HG02852 (cell line): Measurements from ENCODE around the gene TGFB2.
"Not testable (repeated sequence)": the region's sequence is repeated elsewhere in the genome, so short reads cannot be mapped to it uniquely, and the experiment has no call there.

ENCODE experiments used
- ATAC-seq: cut with Tn5 transposase; IDR thresholded peaks from one replicate; pipeline ENCODE4 v1.9.1; 2021; ENCODE audit warnings: mild to moderate bottlenecking, moderate library complexity; ENCODE audit not compliant: unreplicated experiment

Gene TGFB2

DNA sequence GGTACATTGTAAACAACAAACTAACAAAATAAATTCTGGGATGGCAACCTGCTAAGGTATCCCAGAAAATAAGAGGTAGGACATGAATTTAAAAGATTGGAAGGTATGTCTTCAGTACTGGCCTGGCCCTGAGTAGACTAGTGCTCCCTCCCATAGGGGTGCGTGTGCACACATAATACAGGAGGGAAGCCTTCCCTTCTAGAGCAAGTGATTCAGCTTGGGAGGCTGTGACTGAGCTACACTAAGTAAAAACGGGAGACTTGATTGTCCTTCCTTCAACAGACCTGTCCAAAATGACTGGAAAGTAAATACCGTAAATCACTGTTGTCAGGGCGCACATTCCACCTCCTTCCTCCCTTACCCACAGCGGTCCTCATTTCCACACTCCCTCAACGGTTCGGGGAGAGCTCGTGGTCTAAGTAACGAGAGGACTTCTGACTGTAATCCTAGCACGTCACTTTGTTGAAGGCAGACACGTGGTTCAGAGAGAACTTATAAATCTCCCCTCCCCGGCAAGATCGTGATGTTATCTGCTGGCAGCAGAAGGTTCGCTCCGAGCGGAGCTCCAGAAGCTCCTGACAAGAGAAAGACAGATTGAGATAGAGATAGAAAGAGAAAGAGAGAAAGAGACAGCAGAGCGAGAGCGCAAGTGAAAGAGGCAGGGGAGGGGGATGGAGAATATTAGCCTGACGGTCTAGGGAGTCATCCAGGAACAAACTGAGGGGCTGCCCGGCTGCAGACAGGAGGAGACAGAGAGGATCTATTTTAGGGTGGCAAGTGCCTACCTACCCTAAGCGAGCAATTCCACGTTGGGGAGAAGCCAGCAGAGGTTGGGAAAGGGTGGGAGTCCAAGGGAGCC is at the start of gene TGFB2:
TGFB2 (plus strand) TSS at position 523 of the 859 bp plus-strand sequence. CDS start 1,366 bp downstream, outside the sequence.
- peak; percentile 54 for ATAC-seq

DNA sequence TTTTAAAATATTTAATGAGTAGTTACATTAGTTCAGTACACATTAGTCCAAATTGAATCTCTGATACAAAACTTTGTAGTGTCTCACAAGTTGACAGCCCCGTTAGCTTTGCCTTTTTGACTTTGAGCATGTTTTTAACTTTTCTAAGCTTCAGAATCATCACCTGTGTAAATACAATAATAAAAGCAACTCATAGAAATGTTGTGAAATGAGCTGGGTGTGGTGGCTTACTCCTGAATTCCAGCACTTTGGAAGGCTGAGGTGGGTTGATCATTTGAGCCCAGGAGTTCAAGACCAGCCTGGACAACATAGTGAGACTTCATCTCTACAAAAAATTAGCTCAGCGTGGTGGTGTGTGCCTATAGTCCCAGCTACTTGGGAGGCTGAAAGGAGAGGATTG is 49.0 kb upstream of the TGFB2 start:
- ATAC-seq: no peak

DNA sequence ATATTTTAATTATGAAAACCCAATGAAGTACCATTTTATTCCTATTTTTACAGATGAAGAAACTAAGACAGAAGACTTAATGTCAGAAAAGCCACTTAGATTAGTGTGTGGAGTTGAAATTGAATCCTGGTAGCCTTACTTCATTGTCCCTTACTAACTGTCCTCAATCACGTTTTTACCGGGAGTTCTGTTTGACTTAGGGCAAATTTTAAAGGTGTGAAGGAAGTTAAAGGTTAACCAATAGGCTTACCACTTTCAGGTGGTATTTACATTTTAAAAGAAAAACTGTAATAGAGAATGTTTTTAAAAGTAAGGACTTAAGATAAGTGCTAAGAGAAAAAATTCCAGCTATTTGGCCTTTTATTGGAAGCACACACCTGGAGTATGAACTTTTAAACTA is 47.7 kb upstream of the TGFB2 start:
- ATAC-seq: no peak

DNA sequence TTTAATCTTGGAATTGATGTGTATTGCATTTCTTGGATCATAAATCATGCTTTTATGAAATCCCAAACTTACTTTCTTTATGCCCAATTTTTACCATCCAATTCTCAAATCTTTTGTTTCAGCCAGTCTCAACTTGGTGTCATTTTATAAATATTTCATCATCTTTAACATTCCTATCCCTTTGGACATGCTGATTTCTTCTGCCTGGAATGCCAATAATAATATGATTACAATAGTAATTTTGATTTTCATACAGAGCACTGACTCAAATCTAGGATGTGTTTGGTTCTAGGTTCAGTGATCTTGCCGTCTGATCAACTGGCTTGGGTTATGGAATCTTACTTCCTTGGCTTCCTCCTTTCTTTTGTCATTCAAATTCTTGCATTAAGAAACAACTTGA is 47.3 kb upstream of the TGFB2 start:
- no peak for ATAC-seq

DNA sequence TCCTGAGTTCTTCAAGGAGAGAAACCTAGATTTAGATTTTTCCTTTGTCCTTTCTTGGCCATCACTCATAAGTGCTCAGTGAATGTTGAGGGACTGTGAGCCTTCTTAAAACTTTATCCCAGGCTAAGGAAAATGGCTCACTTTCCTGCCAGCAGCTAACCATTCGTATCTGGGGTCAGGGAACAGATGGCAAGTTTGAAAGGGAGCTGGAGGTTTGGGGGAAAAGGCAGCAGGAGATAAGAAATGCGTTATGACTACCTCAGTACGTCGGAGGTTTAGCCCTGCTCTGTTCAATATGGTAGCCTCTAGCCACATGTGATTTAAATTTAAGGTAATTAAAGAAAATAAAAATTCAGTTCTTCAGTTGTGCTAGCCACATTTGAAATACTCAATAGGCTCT is 46.7 kb upstream of the TGFB2 start:
- no peak for ATAC-seq

DNA sequence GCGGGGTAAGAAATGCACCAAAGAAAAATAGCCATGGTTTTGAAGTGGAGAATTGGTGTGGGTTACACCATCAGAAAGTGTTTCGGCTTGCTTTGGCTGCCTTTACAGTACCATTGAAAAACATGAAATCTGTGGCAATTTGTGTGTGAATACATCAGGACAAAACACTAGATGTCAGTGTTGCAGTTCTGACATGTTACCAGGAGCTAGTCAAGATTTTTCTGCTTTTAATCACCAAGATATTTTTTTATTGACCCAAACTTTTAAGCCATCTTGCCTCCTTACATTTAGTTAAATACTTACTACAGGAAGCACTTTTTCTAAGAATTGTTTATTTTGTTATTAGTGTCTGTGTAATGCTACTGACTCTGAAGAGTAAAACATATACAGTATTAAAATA is 45.7 kb upstream of the TGFB2 start:
- ATAC-seq: no peak

DNA sequence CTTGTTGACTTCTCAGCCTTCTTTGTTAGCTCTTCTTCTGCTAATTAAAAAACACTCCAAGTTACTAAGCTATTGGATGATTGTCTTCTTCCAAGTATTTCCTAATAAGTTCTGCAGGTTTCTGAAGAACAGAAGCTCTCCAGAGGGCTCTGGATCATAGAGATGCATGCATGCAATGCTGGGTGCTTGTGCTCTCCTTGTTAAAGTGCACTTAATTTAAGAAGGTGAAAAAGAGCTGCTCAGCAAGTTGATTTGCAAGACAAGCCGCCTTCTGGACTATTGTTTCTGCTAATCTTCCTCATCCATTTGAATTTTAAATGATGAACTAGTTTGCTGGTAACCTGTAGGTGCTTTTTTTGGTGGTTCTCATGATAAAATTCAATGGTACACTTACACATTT is 43.9 kb upstream of the TGFB2 start:
- no peak for ATAC-seq

DNA sequence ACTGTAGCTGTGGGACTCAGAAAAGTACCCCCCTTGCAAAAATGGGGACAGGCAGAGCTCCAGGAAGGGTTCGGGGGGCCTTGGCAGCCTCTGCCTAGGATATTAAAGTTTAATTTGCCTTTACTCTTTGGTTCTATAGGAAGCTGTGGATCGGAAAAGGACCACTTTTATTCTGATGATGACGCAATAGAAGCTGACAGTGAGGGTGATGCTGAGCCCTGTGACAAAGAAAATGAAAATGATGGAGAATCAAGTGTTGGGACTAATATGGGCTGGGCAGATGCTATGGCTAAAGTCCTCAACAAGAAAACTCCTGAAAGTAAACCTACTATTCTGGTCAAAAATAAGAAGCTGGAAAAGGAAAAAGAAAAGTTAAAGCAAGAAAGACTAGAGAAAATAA is 43.0 kb upstream of the TGFB2 start:
- ATAC-seq: no peak

DNA sequence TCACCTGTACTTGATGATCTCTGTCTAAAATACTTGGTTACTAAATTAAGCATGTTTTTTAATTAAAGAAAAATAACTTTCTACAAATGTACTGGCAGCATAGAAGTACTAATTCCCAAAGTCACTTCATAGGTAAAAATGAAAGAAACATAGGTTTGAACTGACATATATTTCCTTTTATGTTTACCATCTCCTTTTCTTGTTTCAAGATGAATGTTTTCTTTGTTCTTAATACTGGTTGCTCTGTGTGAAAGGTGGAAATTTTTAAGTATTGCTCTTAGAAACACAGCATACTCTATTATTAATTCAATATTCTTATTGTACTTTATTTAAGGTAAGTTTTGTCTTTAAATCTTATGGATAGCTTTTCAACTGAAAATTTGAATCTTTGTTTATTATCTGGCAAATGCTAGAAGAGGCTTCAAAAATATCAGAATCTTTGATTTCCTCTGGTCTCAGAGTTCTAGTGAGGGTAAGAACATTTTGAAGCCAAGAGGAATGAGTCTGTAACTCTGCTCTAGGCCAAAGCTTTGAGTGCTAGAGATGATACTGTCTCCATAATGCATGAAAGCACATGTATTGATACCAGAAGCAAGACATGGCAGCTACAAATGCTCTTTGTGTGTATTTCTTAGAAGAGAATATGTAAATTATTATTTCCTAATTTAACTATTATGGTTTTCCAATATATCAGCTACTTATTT is 41.8 kb upstream of the TGFB2 start:
- no peak for ATAC-seq

DNA sequence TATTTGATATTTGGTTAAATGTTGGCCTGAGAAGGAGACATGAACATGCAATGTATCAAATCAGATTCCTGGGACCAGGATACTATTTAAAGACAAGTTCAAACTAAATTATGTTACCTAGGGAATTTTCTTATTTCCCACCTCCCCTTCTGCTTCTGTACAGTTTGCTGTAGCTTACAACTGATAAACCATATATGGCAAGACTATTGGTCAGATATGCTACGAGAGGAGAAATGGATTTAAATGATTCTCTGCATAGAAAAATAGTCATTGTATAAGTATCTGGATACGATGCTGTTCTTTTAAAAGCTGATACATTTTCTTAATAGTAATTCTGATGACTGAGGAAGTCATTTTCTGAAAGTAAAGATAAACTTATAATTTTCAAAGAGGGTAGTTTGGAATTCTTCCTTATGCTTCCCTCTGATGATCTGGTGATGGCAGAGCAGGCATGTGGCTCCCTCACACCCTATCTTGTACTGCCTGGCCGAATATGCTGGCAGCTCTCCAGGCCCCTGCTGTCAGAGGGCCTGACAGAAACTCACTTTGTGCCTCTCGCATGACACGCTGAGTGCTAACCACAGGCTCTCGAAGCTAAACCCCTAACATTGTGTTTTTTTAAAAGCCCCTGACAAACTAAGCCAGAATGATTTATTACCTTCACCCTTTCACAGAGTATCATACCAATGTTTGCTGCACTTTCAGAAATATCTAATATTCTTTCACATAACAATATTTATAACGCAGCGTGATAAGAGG is 40.7 kb upstream of the TGFB2 start:
- no peak for ATAC-seq

DNA sequence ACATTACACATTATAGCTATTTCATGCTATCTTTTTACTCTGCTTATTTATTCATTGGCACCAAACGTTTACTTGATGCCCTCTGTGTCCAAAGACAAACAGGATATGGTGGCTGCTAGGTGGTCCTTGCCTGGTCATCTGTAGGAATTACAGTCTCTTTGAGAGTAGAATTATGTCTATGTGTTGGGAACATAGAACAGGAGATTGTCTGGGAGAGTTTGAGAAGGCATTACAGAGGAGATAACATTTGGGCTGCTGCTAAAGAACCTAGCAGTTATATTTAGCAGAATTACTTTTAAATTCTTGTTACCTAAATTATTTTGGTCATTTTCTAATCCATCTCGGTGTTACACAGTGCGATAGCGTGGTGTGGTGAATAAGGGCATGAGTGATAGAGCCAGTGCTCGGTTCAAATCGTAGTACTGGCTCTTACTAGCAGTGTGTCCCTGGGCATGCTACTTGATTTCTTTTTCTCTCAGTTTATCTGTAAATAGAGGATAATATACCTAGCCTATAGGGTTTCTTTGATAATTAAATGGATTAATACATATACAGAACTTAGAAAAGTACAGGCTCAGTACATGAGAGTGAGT is 39.6 kb upstream of the TGFB2 start:
- ATAC-seq: no peak

DNA sequence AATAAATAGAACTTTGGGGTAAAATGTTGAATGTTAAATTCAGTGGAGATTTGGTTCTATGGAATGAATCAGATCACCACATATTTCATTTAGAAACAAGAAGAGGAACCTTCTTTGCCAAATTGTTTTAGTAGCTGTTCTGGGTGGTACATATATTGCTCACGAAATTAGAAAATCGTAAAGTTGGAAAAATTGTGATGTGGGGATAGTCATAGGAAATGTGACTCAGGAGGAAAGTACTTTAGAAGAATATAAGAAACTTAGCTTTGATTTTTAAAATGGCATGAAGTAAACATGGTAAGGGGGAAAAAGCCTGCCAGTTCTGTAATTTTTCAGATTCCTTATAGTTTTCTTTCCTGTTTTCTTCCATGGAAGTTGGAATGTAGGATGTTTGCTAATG is 32.6 kb upstream of the TGFB2 start:
- no peak for ATAC-seq

DNA sequence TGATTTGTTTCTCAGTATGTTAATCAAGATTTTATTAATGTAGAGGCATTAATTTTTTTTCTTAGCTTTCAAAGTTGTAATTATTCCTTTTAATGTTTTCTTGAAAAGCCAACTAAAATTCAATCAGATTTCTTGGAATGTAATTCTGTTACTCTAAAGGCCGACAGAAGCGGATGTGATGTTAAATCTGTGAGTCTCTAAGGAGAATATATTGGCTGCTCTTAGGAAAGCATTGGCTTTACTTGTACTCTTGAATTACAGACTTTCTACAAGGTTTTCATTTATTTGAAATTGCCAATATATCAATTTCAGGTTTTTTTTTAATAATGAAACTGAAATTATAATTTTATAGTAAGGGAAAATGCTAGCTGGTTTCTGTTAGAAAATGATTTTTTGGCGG is 30.8 kb upstream of the TGFB2 start:
- no peak for ATAC-seq

DNA sequence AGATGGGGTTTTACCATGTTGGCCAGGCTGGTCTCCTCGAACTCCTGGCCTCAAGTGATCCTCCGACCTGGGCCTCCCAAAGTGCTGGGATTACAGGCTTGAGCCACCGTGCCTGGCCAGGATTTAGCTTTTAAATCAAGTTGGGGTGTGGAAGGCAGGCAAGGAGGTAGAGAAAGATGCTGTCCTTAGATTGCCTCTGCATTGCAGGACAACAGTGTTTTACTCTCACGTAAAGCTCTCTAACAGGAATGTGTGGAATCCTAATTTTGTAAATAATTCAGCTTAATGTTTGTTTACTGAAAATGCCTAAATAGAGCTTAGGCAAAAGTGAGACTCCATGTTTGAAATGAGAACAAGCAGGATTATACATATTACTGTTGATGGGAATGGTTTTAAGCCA is 29.5 kb upstream of the TGFB2 start:
- ATAC-seq: no peak

DNA sequence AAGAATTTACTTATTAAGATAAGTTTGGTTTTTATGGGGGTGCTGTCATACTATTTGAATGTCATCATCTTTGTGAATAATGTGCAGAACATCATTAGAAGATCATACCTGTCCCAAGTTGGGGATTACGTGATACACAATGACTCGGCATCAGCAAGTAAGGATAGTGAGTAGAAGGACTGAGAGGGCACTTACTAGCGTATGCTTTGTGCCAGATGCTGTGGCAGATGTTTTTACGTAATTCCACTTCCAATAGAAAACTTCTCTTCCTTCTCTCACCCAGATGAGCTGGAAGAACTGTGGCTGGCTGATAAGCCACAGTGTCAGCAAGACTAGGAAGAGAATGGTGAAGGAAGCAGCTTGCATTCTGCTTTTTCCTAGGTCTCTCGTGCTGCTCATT is 28.1 kb upstream of the TGFB2 start:
- no peak for ATAC-seq

DNA sequence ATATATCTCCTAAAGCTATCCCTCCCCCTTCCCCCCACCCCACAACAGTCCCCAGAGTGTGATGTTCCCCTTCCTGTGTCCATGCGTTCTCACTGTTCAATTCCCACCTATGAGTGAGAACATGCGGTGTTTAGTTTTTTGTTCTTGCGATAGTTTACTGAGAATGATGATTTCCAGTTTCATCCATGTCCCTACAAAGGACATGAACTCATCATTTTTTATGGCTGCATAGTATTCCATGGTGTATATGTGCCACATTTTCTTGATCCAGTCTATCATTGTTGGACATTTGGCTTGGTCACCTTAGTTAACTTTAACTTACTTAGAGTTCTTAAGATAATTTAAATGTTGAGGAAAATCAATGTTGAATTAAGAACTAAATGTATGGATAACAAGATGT is 25.0 kb upstream of the TGFB2 start:
- ATAC-seq: not testable (repeated sequence)

DNA sequence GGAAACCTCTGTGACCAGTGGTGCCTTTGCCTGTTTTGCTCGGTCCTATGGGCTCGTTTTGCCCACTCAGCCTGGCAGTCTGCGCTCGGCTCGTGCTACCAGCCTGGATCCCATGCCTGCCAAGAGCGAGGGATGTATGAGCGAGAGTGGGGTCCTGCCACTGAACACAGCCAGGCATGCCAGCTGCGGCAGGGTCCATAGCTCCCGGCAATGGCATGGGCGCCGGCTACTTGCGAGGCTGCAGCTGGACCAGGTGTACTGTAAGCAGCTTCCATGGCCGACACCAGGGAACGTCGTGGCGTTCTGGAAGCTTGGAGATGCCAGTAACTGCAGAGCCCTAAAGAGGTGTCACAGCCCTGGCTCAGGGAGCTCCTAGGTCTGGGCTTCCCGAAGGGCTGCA is 22.4 kb upstream of the TGFB2 start:
- ATAC-seq: no peak

DNA sequence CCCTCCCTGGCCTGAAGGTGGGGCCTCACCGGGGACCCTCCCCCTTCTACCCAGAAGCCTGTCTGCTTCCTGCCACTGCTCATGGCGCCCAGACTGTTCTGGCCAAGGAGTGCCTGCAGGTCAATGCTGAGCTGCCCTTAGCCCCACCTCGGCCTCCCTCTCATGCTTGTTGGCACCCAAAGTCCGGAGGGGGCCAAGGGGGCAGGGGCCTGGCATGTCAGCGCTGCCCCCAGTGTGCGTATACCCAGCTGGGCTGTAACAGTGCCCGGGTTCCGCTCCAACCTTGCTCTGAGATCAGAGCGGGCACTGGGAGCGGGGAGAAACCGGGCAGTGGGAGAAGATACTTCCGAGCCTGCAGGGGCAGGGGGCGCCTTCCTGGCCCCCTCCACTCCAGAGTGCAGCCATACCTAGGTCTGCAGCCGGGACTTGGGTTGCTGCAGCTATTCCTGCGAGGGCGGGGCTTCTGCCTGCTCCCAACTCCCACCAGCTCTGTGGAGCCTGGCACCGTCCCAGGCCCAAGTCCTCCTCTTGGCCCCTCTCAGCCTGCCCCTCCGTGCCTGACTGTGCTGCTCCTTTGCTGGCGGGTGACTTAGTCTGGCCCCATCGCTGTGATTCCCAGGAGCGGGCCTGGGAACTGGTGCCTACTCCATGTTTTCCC is 21.4 kb upstream of the TGFB2 start:
- ATAC-seq: no peak

DNA sequence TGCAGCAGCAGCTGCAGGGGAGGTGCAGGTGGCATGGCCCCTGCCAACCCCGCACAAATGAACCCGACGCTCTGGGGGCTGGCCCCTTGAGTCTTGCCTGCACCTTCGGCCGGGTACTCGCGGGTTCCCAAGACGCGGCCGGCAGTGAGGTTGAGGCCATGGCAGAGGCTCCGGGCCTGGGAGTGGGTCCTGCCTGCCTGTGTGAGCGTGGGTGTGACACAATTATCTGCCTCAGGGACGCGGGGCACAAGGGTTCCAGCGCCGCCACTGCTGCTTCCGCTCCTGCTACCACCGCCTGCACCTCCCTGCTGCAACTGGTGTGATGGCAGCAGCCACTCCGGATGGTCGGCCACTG is 20.9 kb upstream of the TGFB2 start:
- no peak for ATAC-seq

DNA sequence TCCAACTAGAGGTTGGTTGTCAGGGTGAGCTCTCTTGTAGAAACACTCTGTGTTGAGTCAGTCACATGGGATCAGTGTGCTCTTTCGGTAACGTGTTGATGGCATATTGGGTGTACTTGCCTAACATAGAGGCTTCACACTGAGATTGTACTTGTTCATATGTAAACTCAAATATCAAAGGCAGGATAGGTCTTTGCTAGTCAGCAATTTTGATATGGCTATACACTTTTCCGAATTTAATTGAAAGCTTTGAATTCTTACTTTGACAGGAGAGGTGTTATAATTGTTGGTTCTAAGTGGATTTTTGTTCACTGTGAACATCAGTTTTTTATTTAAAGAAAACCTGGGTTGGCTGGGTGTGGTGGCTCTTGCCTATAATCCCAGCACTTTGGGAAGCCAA is 16.4 kb upstream of the TGFB2 start:
- no peak for ATAC-seq
